NCI-H748 (cell line): Measurements from ENCODE around the gene EIF1.

Source experiments
- DNase-seq: peaks from one replicate; lab custom pipeline; 2025; ENCODE audit not compliant: unreplicated experiment; lab: John Stamatoyannopoulos, UW

The EIF1 gene

GRCh38 chr17:41734139-41734948, 45.7 kb downstream of the EIF1 start, which contains the start of gene HAP1:
Gene HAP1 (minus strand): TSS chr17:41734643. CDS start chr17:41734634, 9 bp downstream.
- peak; percentile 65 for DNase-seq

- no peak for DNase-seq
Measured at GRCh38 chr17:41734949-41735313, 46.2 kb downstream of the EIF1 start.

GRCh38 chr17:41735744-41736143, 47.1 kb downstream of the EIF1 start:
- DNase-seq: no peak

GRCh38 chr17:41736983-41737679, 48.4 kb downstream of the EIF1 start:
- no peak for DNase-seq

- DNase-seq: no peak
Measured at GRCh38 chr17:41737680-41738023, 49.0 kb downstream of the EIF1 start.

- peak; percentile 83 for DNase-seq
Measured at GRCh38 chr17:41738077-41738800, 49.6 kb downstream of the EIF1 start.

GRCh38 chr17:41738801-41739112, 50.1 kb downstream of the EIF1 start:
- no peak for DNase-seq

- DNase-seq: no peak
Measured at GRCh38 chr17:41739661-41740352, 51.1 kb downstream of the EIF1 start.

- DNase-seq: no peak
Measured at GRCh38 chr17:41740506-41740905, 51.8 kb downstream of the EIF1 start.

GRCh38 chr17:41741709-41742108, 53.0 kb downstream of the EIF1 start:
- DNase-seq: no peak
